Activated naive CD4-positive, alpha-beta T cell treated with anti-CD3 and anti-CD28 coated beads, Interleukin-2, amount 50 U/mL, for 24 hours (primary cell): ENCODE measurements around the gene PER2.

ENCODE experiments used
- H3K27ac Mint-ChIP-seq: one replicate; pipeline ENCODE4 v1.8.0; 2021; ENCODE audit warnings: mild to moderate bottlenecking, mixed read lengths
- H3K27me3 Mint-ChIP-seq: one replicate; pipeline ENCODE4 v1.8.0; 2021; ENCODE audit warnings: mixed read lengths
- H3K36me3 Mint-ChIP-seq: one replicate; pipeline ENCODE4 v1.8.0; 2021; ENCODE audit warnings: mixed read lengths
- H3K4me1 Mint-ChIP-seq: one replicate; pipeline ENCODE4 v1.8.0; 2021; ENCODE audit warnings: mixed read lengths
- H3K4me3 Mint-ChIP-seq: one replicate; pipeline ENCODE4 v1.8.0; 2021; ENCODE audit warnings: mild to moderate bottlenecking, mixed read lengths
- H3K9me3 Mint-ChIP-seq: one replicate; pipeline ENCODE4 v1.8.0; 2021; ENCODE audit warnings: mixed read lengths

The PER2 gene

DNA sequence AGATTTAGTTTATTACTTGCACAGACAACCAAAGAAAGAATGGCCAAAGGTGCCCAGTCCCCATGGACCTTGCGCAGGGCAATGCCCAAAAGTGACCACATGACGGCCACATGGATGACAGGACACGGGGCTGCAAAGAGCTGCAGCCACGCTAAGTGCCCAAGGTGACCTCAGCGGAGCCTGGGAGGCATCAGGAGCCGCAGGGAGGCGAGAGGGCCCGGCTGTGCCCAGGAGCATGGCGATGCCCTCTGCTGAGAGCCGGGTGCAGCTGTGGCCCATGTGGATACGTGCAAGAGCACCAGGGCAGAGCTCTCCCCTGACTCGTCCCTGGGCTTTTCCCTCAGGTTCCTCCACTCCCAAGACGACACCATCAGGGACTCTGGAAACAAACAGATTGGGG lies 63.3 kb downstream of the PER2 start:
- no peaks in the 10 kb centered on the region for H3K27me3 Mint-ChIP-seq
- peaks cover 6% of the 10 kb centered on the region for H3K36me3 Mint-ChIP-seq
- no peak overlapping the region for H3K4me3 Mint-ChIP-seq
- H3K4me1 Mint-ChIP-seq, result peaks cover 11% of the 10 kb centered on the region
- H3K9me3 Mint-ChIP-seq, result no peaks in the 10 kb centered on the region
- no peak overlapping the region for H3K27ac Mint-ChIP-seq

DNA sequence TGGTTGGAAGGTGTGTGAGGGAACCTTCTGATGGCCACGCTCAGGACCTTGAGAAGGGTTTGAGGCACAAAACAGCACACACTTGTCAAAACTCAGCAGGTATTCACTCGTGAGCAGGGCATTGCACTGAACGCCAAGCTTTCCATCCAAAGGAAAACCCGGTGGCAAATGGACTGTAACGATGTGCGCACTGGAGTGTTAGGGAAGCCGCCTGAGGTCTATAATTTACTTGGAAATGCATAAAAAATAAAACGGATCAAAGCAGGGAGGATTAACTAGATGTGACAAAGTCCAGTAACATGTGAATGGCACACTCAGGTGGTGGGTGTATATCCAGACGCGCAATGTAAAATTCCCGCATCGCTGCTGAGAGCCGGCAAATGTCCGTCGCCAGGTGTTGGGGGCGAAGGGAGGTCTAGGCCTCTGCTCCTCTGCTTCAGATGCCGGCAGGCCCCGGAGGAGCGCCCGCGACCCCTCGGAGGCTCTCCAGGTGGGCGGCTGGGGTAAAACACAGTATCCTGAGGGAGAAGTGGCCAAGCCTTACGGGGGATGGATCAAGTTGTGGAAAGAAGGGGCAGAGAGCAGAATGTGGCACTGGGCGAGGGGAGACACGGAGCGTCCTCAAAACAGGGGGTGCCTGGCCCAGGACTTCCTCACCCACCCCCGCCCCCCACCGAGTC lies 63.9 kb downstream of the PER2 start:
- Mint-ChIP-seq H3K27ac (no peak overlapping the region), H3K36me3 (peaks cover 6% of the 10 kb centered on the region), H3K4me3 (no peak overlapping the region), H3K9me3 (no peaks in the 10 kb centered on the region), H3K4me1 (peaks cover 10% of the 10 kb centered on the region), H3K27me3 (no peaks in the 10 kb centered on the region)

DNA sequence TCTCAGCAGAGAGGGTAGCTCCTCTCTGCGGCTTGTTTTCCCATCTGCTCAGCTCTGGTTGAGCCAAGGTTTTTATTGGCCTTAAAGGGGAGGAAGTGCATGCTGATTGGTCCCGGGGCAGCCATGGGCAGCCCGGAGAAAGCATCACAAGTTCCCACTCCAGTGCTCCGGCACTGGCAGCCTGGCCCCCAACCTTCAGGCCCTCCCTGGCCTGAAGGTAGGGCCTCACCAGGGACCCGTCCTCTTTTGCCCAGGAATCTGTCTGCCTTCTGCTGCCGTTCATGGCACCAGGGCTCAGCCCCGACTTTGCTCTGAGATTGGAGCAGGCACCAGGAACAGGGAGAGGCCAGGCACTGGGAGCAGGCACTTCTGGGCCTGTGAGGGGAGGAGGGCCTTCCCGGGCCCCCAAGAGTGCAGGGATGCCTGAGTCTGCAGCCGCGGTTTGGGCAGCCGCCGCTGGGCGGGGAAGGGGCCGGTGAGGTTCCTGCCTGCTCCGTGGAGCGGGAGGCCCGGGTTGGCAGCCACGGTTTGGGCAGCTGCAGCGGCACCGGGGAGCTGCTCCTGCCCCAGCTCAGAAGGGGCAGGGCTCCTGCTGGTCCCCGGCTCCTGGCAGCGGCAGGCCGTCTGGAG lies 67.4 kb downstream of the PER2 start:
- H3K9me3 Mint-ChIP-seq, result no peaks in the 10 kb centered on the region
- H3K36me3 Mint-ChIP-seq, result peaks cover 2% of the 10 kb centered on the region
- peak overlapping the region; percentile 23 for H3K4me3 Mint-ChIP-seq
- no peaks in the 10 kb centered on the region for H3K4me1 Mint-ChIP-seq
- H3K27me3 Mint-ChIP-seq, result no peaks in the 10 kb centered on the region
- H3K27ac Mint-ChIP-seq, result no peak overlapping the region

GRCh38 chr2:238220274-238220891 lies 68.0 kb downstream of the PER2 start:
- H3K27me3 Mint-ChIP-seq, result no peaks in the 10 kb centered on the region
- H3K27ac Mint-ChIP-seq, result no peak overlapping the region
- H3K9me3 Mint-ChIP-seq, result no peaks in the 10 kb centered on the region
- H3K36me3 Mint-ChIP-seq, result peaks cover under 1% of the 10 kb centered on the region
- peak overlapping the region; percentile 23 for H3K4me3 Mint-ChIP-seq
- no peaks in the 10 kb centered on the region for H3K4me1 Mint-ChIP-seq

- H3K9me3 Mint-ChIP-seq, result no peaks in the 10 kb centered on the region
- H3K27ac Mint-ChIP-seq, result no peak overlapping the region
- peaks cover 2% of the 10 kb centered on the region for H3K27me3 Mint-ChIP-seq
- H3K4me1 Mint-ChIP-seq, result no peaks in the 10 kb centered on the region
- no peaks in the 10 kb centered on the region for H3K36me3 Mint-ChIP-seq
- H3K4me3 Mint-ChIP-seq, result no peak overlapping the region
Observed at GRCh38 chr2:238216651-238217184, 71.7 kb downstream of the PER2 start.

DNA sequence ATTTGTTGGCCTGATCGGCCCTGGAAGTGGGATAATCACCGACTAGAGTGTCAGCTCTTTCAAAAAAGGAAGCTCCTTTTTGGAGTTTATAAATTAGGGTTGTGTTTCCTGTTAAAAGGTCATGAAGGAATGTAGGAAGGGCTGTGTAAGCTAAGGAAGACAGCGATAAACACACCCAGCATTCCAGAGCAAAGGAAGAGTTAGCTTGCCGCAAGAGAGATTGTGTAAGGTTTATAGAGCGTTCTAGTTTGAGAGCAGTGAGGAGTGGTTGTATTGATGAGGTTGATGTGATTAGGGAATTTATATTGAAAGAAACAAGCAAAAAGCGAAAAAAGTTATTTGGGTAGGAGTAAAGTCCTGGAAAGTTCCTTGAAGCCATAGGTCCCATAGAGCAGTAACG lies 81.4 kb downstream of the PER2 start:
- no peak overlapping the region for H3K4me3 Mint-ChIP-seq
- no peaks in the 10 kb centered on the region for H3K36me3 Mint-ChIP-seq
- peaks cover 12% of the 10 kb centered on the region for H3K4me1 Mint-ChIP-seq
- no peaks in the 10 kb centered on the region for H3K27me3 Mint-ChIP-seq
- H3K9me3 Mint-ChIP-seq, result no peaks in the 10 kb centered on the region
- no peak overlapping the region for H3K27ac Mint-ChIP-seq

GRCh38 chr2:238203973-238204683 lies 84.3 kb downstream of the PER2 start:
- peaks cover 2% of the 10 kb centered on the region for H3K36me3 Mint-ChIP-seq
- no peaks in the 10 kb centered on the region for H3K9me3 Mint-ChIP-seq
- H3K4me1 Mint-ChIP-seq, result peaks cover 39% of the 10 kb centered on the region
- H3K27me3 Mint-ChIP-seq, result no peaks in the 10 kb centered on the region
- H3K4me3 Mint-ChIP-seq, result peak overlapping the region; percentile 84
- H3K27ac Mint-ChIP-seq, result peak overlapping the region; percentile 89

- Mint-ChIP-seq H3K4me3 (peak within 1 kb of the TSS; percentile 91), H3K27me3 (no peaks in the 10 kb centered on the region), H3K36me3 (peaks cover 2% of the 10 kb centered on the region), H3K4me1 (peaks cover 47% of the 10 kb centered on the region), H3K27ac (peak within 1 kb of the TSS; percentile 91), H3K9me3 (no peaks in the 10 kb centered on the region)
Observed at GRCh38 chr2:238203094-238203972, 85.1 kb downstream of the PER2 start, which contains the start of gene ILKAP. Gene ILKAP, minus strand, starts transcription at chr2:238203695. Its CDS starts 142 bp downstream, at chr2:238203553.

GRCh38 chr2:238202326-238203093 lies 85.9 kb downstream of the PER2 start:
- H3K4me1 Mint-ChIP-seq, result peaks cover 52% of the 10 kb centered on the region

More at GRCh38 chr2:238202326-238203093, 85.9 kb downstream of the PER2 start:
- H3K9me3 Mint-ChIP-seq, result no peaks in the 10 kb centered on the region
- H3K27ac Mint-ChIP-seq, result peak overlapping the region; percentile 91
- peak overlapping the region; percentile 91 for H3K4me3 Mint-ChIP-seq
- H3K27me3 Mint-ChIP-seq, result no peaks in the 10 kb centered on the region
- H3K36me3 Mint-ChIP-seq, result peaks cover 2% of the 10 kb centered on the region
